ENCODE results near the gene NOMO2.
A peak's percentile ranks its signal among the peaks of the same experiment; 100 is the strongest.
"Not testable (repeated sequence)": the region's sequence is repeated elsewhere in the genome, so short reads cannot be mapped to it uniquely, and the experiment has no call there.

Gene NOMO2

DNA sequence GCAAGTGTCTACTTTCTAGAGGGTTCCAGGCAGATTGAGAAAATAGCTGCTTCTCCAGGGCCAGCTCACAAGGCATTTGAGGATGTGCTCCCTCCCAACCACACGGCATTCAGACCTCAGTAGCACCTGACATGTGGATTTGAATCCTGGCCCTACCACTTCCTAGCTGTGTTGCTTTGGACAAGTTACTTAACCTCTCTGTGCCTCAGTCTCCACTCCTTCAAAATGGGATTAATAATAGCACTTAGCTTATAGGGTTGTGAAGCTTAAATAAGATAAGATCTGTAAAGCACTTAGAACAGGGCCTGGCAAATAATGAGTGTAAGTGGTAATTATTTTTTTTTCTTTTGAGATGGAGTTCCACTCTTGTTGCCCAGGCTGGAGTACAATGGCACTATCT is 21.0 kb upstream of the NOMO2 start:
- no peak overlapping the region for H3K4me3 ChIP-seq (ENCODE audit: low read depth, low read length)
- TF ChIP-seq, protein P1, sequence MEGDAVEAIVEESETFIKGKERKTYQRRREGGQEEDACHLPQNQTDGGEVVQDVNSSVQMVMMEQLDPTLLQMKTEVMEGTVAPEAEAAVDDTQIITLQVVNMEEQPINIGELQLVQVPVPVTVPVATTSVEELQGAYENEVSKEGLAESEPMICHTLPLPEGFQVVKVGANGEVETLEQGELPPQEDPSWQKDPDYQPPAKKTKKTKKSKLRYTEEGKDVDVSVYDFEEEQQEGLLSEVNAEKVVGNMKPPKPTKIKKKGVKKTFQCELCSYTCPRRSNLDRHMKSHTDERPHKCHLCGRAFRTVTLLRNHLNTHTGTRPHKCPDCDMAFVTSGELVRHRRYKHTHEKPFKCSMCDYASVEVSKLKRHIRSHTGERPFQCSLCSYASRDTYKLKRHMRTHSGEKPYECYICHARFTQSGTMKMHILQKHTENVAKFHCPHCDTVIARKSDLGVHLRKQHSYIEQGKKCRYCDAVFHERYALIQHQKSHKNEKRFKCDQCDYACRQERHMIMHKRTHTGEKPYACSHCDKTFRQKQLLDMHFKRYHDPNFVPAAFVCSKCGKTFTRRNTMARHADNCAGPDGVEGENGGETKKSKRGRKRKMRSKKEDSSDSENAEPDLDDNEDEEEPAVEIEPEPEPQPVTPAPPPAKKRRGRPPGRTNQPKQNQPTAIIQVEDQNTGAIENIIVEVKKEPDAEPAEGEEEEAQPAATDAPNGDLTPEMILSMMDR (conservative IDR thresholded peaks at IDR 0.05; ENCODE audit: low read depth, low read length) = no peak
- DNase-seq (ENCODE audit: low read depth) = no peak

DNA sequence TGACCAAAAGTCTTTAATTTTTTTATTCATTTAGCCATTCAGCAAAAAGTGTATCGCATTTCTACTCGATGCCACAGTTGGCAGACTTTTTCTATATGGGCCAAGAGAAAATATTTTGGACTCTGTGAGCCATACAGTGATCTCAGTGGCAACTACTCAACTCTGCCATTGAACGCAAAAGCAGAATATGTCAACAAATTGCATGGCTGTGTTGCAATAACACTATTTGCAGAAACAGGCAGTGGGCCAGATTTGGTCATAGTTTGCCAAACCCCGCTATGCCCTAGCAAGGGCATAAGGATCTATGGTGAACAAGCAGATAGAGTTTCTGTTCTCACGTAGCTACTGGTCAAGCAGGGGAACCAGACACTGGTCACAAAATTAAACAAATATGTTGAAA is 18.5 kb upstream of the NOMO2 start:
- not testable (repeated sequence) for DNase-seq (ENCODE audit: low read depth); H3K4me3 ChIP-seq (ENCODE audit: low read depth, low read length)

DNA sequence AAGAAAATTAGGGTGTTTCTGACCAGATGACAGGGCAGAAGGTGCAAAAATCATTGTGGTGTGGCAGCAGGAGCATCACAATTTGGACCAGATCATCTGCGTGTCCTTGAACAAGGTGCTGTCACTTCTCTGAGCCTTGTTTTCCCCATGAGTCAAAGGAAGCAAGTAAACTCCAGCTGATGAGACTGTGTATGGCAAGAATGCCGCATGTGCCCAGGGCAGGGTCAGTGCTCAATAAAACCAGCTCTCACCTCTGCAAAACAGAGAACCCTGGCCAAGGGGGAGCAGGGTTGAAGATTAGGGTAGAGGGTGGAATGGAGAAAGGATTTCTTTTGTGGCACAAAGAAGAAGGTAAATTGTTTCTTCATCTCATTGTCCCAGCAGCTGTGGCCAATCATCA is 17.4 kb upstream of the NOMO2 start:
- not testable (repeated sequence) for DNase-seq (ENCODE audit: low read depth); H3K4me3 ChIP-seq (ENCODE audit: low read depth, low read length)

DNA sequence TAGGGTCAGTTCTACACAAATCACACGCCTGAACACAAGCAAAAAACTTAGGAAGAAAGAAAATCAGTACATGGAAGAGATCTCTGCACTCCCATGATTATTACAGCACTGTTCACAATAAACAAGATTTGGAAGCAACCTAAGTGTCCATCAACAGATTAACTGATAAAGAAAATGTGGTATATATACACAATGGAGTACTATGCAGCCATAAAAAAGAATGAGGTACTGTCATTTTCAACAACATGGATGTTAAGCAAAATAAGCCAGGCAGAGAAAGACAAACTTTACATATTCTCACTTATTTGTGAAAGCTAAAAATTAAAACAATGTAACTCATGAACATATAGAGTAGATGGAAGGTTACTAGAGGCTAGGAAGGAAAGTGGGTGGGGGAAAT is 16.0 kb upstream of the NOMO2 start:
- H3K4me3 ChIP-seq (ENCODE audit: low read depth, low read length); DNase-seq (ENCODE audit: low read depth): not testable (repeated sequence)

DNA sequence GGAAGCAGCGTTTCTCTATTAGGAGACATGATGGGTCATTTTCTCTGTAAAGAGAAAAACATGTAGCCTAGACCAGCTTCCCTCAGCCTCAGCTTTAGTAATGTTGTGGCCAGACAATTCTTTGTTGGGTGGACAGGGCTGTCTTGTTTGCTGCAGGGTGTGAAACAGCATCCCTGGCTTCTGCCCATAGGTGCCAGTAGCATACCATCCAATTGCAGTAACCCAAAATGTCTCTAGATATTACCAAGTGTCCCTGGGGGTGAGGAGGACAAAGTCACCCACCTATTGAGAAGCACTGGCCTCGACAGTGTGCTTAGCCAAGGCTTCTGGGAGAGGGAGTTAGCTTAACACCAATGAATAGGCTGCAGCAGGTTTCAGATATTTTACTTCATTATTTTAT is 14.0 kb upstream of the NOMO2 start:
- not testable (repeated sequence) for DNase-seq (ENCODE audit: low read depth); H3K4me3 ChIP-seq (ENCODE audit: low read depth, low read length)

DNA sequence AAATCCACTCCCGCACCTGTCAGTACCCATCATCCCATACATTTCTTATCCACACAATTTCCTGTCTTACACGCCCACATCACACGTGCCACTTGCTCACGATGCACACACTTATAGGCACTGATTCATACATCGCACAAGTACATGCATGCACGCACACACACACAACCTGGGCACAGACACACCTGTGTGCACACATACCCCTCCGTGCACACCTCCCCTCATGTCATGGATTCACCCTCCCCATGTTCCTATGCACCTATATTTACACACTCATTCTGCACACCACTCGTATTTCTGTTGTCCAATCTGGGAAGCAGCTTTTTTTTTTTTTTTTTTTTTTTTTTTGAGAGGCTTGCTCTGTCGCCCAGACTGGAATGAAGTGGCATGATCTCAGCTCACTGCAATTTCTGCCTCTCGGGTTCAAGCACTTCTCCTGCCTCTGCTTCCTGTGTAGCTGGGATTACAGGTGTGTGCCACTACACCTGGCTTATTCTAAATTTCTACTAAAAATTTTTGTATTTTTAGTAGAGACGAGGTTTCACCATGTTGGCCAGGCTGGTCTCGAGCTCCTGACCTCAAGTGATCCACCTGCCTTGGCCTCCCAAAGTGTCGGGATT is 13.5 kb upstream of the NOMO2 start:
- not testable (repeated sequence) for DNase-seq (ENCODE audit: low read depth); H3K4me3 ChIP-seq (ENCODE audit: low read depth, low read length)

DNA sequence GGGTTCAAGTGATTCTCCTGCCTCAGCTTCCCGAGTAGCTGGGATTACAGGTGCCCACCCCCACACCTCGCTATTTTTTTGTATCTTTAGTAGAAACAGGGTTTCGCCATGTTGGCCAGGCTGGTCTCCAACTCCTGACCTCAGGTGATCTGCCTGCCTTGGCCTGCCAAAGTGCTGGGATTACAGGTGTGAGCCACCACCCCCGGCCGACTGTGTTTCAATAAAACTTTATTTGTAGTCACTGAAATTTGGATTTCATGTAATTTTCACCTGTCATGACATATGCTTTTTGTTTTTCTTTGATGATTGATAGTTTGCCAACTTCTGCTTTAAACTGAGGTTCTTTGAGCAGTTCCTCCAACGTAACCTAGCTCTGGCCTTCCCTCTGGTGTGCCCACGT is 12.0 kb upstream of the NOMO2 start:
- H3K4me3 ChIP-seq (ENCODE audit: low read depth, low read length); DNase-seq (ENCODE audit: low read depth): not testable (repeated sequence)

DNA sequence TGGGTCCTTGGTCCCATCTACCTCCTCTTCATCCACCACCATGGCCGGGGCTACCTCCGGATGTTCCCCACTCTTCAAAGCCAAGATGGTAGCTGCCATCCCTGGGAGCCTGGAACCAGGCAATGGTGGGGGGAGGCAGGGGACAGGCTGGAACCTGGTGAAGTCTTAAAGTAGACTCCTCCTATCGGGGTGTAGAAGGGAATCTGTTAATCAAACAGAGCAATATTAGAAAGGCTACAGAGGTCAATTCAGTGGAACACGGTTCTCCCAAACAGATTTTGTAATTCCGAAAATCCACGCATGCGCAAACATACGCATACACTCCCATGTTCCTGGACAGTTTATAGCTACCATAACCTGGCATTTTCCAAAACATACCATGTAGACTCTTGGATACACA is 11.1 kb upstream of the NOMO2 start:
- not testable (repeated sequence) for H3K4me3 ChIP-seq (ENCODE audit: low read depth, low read length); DNase-seq (ENCODE audit: low read depth)

DNA sequence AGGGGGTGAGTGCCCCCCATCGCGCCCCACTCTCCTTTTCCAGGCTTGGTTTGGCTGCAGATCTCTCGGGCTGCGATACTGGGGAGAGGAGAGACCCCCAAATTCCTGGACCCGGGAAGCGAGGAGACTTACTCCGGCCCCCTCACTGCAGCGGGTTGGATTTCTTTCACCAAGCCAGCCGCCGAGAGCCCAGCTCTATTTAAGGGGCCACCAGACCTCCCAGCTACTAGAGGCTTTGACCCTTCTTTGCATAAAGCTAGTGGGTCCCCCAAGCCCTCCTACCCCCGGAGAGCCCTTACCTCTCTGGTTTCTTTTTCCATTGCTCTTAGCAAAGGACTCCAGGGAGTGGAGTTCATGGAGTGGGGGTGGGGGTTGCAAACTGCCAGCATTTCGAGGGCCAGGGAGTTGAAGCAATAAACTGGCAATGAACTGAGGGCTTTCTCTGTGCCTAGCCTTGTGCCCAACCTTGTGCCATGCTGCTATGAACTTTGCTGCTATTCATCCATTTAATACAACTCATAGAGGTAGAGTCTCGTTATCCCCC is 9.5 kb upstream of the NOMO2 start:
- DNase-seq (ENCODE audit: low read depth) = not testable (repeated sequence)
- H3K4me3 ChIP-seq (ENCODE audit: low read depth, low read length) = peak overlapping the region; percentile 20

DNA sequence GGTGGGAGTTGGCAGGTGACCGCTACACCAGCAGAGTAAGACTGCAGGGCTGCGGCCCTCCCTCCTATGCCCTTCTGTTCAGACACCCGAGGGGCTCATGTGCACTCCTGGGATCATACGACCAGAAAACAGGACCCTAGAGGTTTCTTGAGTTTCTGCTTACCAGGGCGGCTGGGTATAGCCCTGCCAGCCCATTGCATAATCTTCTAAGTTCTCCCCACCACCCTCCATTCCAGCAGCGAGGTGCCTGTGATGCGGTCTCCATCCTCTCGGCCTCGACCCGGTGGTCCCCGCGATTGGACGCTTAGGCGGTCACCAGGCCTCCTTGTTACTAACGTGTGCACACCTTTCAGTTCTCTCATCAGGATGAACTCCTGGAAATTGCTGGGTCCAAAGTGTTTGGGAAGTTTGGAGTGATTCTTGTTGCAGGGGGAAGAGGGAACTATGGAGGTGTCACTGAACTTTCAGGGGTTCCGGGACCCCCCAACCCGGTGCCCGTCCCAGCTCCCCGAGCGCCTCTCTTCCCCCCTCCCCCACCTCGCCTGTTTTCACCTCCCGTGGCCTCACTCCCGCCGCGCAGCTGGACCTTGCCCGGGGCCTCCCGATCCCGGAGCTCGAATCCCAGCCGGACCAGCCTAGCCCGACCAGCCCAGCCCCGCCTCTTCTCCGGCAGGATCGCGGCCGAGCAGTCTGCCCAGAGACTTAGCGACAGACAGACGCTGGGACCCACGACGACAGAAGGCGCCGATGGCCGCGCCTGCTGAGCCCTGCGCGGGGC is 8.8 kb upstream of the NOMO2 start:
- not testable (repeated sequence) for DNase-seq (ENCODE audit: low read depth); H3K4me3 ChIP-seq (ENCODE audit: low read depth, low read length)

DNA sequence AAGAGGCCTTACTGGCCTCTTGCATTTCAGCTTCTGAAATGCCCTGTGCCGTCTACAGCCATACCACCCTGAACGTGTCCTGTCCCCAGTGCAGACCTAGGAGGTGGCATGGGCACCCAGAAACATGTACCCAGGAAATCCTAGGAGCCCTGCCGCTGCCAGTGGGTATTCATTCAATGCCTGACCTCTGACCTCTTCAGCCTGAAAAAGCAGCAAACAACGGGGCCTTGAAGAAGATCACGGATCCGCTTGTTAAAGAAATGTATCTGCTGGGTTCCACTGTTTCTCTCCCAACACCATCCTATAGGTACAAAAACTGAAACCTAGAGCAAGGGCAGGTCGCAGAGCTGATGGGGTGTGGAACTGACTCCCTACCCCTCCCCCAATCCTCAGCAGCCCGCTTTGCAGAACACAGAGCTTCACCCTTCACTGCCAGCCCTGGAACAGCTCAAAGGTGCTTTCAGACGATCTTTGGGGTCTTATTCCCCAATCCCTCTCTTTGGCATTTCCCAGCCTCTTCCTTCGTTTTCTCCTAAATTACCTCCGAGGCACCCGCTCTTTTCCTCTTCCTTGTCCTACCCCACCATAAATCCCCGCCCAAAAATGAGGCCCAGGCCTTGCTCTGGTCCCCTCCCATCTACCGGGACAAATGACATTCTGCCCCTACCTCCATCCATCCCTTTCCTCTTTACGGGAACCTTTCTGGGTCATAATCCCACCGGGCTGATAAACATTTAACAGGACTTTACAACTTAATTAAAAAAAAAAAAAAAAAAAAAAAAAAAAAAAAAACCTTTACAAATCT is 1.3 kb downstream of the NOMO2 start:
- H3K4me3 ChIP-seq (ENCODE audit: low read depth, low read length) = peak overlapping the region; percentile 47
- DNase-seq (ENCODE audit: low read depth) = not testable (repeated sequence)

DNA sequence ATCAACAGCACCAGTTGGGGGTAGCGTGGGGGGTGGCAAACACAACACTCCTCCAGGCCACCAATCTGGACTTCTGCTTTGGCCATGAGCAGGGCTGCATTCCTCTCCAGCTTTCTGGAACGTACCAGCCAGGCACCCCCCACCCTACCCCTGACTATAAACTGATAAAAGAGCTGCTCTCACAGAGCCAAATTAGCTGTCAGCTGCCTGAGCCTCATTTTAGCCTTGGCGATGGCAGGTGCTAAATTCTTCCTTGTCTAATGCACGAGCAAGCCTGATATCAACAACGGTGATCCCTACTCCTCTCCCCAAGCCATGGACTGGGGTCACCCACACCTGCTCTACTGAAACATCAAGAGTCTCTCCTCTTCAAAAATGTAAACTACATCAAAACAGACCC is 8.2 kb downstream of the NOMO2 start:
- not testable (repeated sequence) for DNase-seq (ENCODE audit: low read depth); H3K4me3 ChIP-seq (ENCODE audit: low read depth, low read length)

DNA sequence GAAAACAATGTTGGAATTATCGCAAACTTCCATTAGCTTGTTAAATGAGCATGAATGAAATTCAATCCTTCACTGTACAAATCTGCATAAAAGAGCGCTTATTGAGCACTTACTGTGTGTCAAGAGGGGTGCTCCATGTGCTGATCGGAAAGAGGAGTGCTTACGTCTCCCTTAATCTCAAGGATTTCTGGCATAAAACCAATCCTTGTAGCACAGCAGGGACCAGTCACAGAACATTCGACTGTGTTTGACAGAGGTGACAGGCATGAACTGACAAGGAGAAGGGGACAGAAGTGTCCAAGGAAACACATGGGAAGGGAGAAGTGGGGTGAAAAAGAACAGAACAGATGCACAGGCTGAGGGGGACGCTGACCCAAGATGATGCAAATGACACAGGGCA is 14.5 kb downstream of the NOMO2 start:
- not testable (repeated sequence) for H3K4me3 ChIP-seq (ENCODE audit: low read depth, low read length); DNase-seq (ENCODE audit: low read depth)

DNA sequence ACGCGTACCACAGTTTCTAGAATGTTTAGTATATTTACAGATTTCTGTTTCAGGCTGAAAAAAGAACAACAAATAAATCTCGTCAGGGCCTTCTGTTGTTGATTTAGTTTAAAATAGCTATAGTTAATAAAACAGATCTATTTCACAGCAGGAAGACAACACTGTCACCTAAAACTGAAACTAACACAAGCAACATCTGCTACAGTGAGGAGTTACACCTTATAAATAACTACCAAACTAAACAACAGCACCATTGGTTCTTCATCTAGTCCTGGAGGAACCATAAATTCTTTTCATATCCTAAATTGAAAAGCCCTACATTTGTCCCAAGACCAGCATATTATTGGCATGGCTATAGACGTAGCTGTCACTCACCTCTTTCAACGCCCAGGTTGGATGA is 15.0 kb downstream of the NOMO2 start:
- not testable (repeated sequence) for DNase-seq (ENCODE audit: low read depth); H3K4me3 ChIP-seq (ENCODE audit: low read depth, low read length)

DNA sequence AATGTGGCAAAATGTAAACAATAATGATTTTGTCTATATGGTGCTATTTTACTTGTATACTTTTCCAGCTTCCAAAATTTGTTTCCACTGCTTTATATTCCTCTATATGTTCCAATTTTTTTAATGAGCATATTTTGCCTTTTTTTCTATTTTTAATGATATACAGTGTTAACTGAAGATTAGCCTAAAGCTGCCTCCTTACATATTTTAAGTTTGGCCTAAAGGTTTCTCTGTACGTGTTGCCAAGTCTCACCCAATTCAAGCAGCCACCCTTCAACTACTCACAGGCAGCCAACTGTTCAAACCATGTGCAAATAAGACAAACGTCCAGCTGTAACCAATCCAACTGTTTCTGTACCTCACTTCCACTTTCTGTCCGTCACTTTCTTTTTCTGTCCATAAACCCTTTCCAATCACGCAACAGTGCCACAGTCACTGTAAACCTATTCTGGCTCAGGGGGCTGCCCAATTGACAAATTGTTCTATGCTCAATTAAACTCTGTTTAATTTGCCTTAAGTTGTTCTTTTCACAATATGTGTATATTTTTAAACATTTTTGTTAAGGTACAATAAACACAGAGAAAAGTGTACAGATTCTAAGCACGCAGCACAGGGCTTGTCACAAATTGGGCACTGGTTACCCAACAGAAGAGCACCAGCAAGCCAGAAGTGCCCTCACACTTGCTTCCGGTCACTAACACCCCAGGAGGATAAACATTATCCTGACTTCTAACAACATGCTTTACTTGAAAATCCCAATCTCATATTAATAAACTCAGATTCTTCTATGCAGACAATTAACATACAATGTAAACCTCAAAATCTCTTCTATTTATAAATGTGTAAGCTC is 17.4 kb downstream of the NOMO2 start:
- H3K4me3 ChIP-seq (ENCODE audit: low read depth, low read length); DNase-seq (ENCODE audit: low read depth): not testable (repeated sequence)

DNA sequence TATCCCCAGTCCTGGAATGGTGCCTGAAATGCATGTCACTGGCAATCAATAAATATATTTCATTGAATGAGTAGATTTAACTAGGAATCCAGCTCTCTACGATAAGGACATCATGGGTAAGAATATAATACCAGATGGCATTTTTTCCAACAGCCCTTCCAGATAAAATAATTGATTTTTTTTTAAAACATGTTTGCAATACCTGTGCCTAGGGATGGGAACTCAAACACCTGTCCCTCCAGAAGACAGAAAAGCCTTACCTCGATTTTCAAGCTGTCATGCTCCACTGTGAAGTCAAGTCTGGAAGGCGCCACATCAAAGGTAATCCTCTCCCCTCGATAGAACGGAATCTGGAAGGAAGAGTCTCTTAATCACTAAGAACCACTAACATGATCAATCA is 20.0 kb downstream of the NOMO2 start:
- DNase-seq (ENCODE audit: low read depth); H3K4me3 ChIP-seq (ENCODE audit: low read depth, low read length): not testable (repeated sequence)

DNA sequence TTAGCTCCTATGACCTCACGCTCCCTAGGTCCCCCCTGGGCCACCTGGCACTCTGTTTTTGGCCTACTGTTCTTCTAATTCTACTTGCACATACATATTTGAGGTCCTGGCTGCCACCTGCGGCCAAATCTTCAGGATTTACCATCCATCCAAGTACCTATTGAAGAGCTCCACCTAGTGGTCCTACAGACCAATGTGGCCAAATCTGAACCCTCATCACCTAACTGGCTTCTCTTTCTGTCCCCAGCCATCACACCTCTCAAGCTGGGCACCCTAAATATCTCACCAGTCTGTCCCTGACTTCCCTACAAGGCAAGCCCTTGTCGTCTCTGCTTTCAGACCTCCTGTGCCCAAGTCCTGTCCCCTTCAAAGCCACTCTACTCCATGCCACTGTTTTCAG is 24.9 kb downstream of the NOMO2 start:
- H3K4me3 ChIP-seq (ENCODE audit: low read depth, low read length); DNase-seq (ENCODE audit: low read depth): not testable (repeated sequence)

Data from choroid plexus epithelial cell (primary cell).